H9 (cell line): Measurements from ENCODE around the gene AQP7. TPM values are rescaled to one million over a fixed set of nuclear protein-coding genes. Genes with fewer than 3 reads are reported as not detected.

ENCODE experiments used
- DNase-seq: peaks from one replicate; pipeline ENCODE4 v3.0.0-alpha.2; 2017
- H2AFZ ChIP-seq: one replicate; pipeline ENCODE4 v1.6.1; 2013; ENCODE audit warnings: mild to moderate bottlenecking, low read length, control low read depth, moderate library complexity
- H2AK5ac ChIP-seq: 2 replicates; pipeline ENCODE4 v1.6.1; 2013; ENCODE audit warnings: low read length, control low read depth, mixed read lengths; ENCODE audit not compliant: insufficient read length
- H2BK120ac ChIP-seq: one replicate; pipeline ENCODE4 v1.6.1; 2013; ENCODE audit warnings: low read depth, mild to moderate bottlenecking, low read length, control low read depth, inconsistent platforms; ENCODE audit not compliant: poor library complexity, severe bottlenecking
- H2BK12ac ChIP-seq: 2 replicates; pipeline ENCODE4 v1.6.1; 2013; ENCODE audit warnings: low read length, control low read depth, mixed read lengths, low read depth; ENCODE audit not compliant: insufficient read length
- H2BK15ac ChIP-seq: 2 replicates; pipeline ENCODE4 v1.6.1; 2013; ENCODE audit warnings: low read depth, low read length, control low read depth
- H2BK20ac ChIP-seq: one replicate; pipeline ENCODE4 v1.6.1; 2013; ENCODE audit warnings: low read depth, mild to moderate bottlenecking, low read length, control low read depth, inconsistent platforms; ENCODE audit not compliant: poor library complexity, severe bottlenecking
- H2BK5ac ChIP-seq: 2 replicates; pipeline ENCODE4 v1.6.1; 2013; ENCODE audit warnings: low read length, control low read depth, mixed read lengths; ENCODE audit not compliant: insufficient read length
- H3K14ac ChIP-seq: 2 replicates; pipeline ENCODE4 v1.6.1; 2013; ENCODE audit warnings: low read length, control low read depth; ENCODE audit not compliant: insufficient read depth
- H3K18ac ChIP-seq: 2 replicates; pipeline ENCODE4 v1.6.1; 2013; ENCODE audit warnings: low read depth, mild to moderate bottlenecking, mixed read lengths, low read length, control low read depth; ENCODE audit not compliant: insufficient read length
- H3K23ac ChIP-seq: 2 replicates; pipeline ENCODE4 v1.6.1; 2013; ENCODE audit warnings: low read length, control low read depth, mixed read lengths, low read depth; ENCODE audit not compliant: insufficient read length
- H3K23me2 ChIP-seq: 2 replicates; pipeline ENCODE4 v1.6.1; 2013; ENCODE audit warnings: low read depth, mild to moderate bottlenecking, mixed read lengths, low read length, control low read depth; ENCODE audit not compliant: insufficient read length, poor library complexity, severe bottlenecking
- H3K27ac ChIP-seq: 2 replicates; pipeline ENCODE4 v1.5.1; 2013; ENCODE audit warnings: low read length, control low read depth, mixed read lengths, low read depth; ENCODE audit not compliant: insufficient read length
- H3K27me3 ChIP-seq: 2 replicates; pipeline ENCODE4 v1.6.1; 2013; ENCODE audit warnings: low read length, control low read depth, inconsistent platforms; ENCODE audit not compliant: insufficient read depth
- H3K4ac ChIP-seq: 2 replicates; pipeline ENCODE4 v1.6.1; 2013; ENCODE audit warnings: low read depth, mild to moderate bottlenecking, control low read depth, inconsistent platforms, low read length, moderate library complexity
- H3K4me1 ChIP-seq: 2 replicates; pipeline ENCODE4 v1.6.1; 2013; ENCODE audit warnings: low read length, control low read depth, inconsistent platforms; ENCODE audit not compliant: insufficient read depth
- H3K4me2 ChIP-seq: 2 replicates; pipeline ENCODE4 v1.6.1; 2013; ENCODE audit warnings: low read length, control low read depth, mixed read lengths; ENCODE audit not compliant: insufficient read length, insufficient read depth
- H3K56ac ChIP-seq: 2 replicates; pipeline ENCODE4 v1.6.1; 2013; ENCODE audit warnings: low read depth, mild to moderate bottlenecking, mixed read lengths, low read length, control low read depth; ENCODE audit not compliant: insufficient read length
- H3K79me1 ChIP-seq: 2 replicates; pipeline ENCODE4 v1.6.1; 2013; ENCODE audit warnings: low read depth, mild to moderate bottlenecking, moderate library complexity, low read length, control low read depth, inconsistent platforms; ENCODE audit not compliant: insufficient read depth, poor library complexity, severe bottlenecking
- H3K79me2 ChIP-seq: 2 replicates; pipeline ENCODE4 v1.6.1; 2013; ENCODE audit warnings: low read length, control low read depth, inconsistent platforms; ENCODE audit not compliant: insufficient read depth
- H3K9ac ChIP-seq: 2 replicates; pipeline ENCODE4 v1.6.1; 2013; ENCODE audit warnings: low read length, control low read depth, mixed read lengths; ENCODE audit not compliant: insufficient read length; ENCODE audit errors: extremely low read depth
- H3K9me3 ChIP-seq: one replicate; pipeline ENCODE4 v1.6.1; 2013; ENCODE audit warnings: low read depth, low read length, inconsistent platforms; ENCODE audit not compliant: control insufficient read depth
- H3T11ph ChIP-seq: one replicate; pipeline ENCODE4 v1.6.1; 2013; ENCODE audit warnings: mild to moderate bottlenecking, low read length, control low read depth, inconsistent platforms
- H4K20me1 ChIP-seq: one replicate; pipeline ENCODE4 v1.6.1; 2013; ENCODE audit not compliant: control insufficient read depth, insufficient read length, insufficient read depth
- H4K5ac ChIP-seq: 2 replicates; pipeline ENCODE4 v1.6.1; 2013; ENCODE audit warnings: low read depth, mild to moderate bottlenecking, mixed read lengths, low read length, control low read depth; ENCODE audit not compliant: insufficient read length
- H4K8ac ChIP-seq: replicated peaks from 2 replicates; pipeline ENCODE4 v1.6.1; 2013; ENCODE audit warnings: low read length, control low read depth, mixed read lengths, low read depth; ENCODE audit not compliant: insufficient read length
- H4K91ac ChIP-seq: 2 replicates; pipeline ENCODE4 v1.6.1; 2013; ENCODE audit warnings: low read depth, mild to moderate bottlenecking, moderate library complexity, mixed read lengths, low read length, control low read depth; ENCODE audit not compliant: insufficient read length
- H3K27ac Mint-ChIP-seq, 3 experiments: 2 replicates in 2 of 3; 3 replicates in 1 of 3; pipeline ENCODE4 v1.8.0; 2020 to 2021; ENCODE audit warnings: mixed read lengths in 3 of 3, mild to moderate bottlenecking in 1 of 3, moderate library complexity in 1 of 3
- H3K27me3 Mint-ChIP-seq: 2 replicates; pipeline ENCODE4 v1.8.0; 2021; ENCODE audit warnings: low read depth, mild to moderate bottlenecking, moderate library complexity, mixed read lengths
- H3K36me3 Mint-ChIP-seq, 3 experiments: 2 replicates in 2 of 3; 3 replicates in 1 of 3; pipeline ENCODE4 v1.8.0; 2020 to 2021; ENCODE audit warnings: low read depth in 3 of 3, mixed read lengths in 3 of 3; ENCODE audit not compliant: insufficient read depth in 1 of 3
- H3K4me1 Mint-ChIP-seq, 2 experiments: 2 replicates each; pipeline ENCODE4 v1.8.0; 2020; ENCODE audit warnings: mixed read lengths in 2 of 2
- H3K4me3 Mint-ChIP-seq, 2 experiments: 2 replicates in 1 of 2; 3 replicates in 1 of 2; pipeline ENCODE4 v1.8.0; 2020 to 2021; ENCODE audit warnings: mild to moderate bottlenecking in 2 of 2, mixed read lengths in 2 of 2, moderate library complexity in 1 of 2
- H3K9me3 Mint-ChIP-seq, 2 experiments: 2 replicates in 1 of 2; 3 replicates in 1 of 2; pipeline ENCODE4 v1.8.0; 2020; ENCODE audit warnings: mild to moderate bottlenecking in 2 of 2, mixed read lengths in 2 of 2, moderate library complexity in 1 of 2
- WGBS: extraction: QIAGEN DNeasy Blood & Tissue Kit; methylation state at CpG from one replicate; pipeline ENCODE4 v1.1.7; 2013; ENCODE audit warnings: missing lambda C conversion rate, low lambda C conversion rate, mixed read lengths; ENCODE audit not compliant: insufficient read length; ENCODE audit errors: extremely low coverage; 5-methylcytosine and 5-hydroxymethylcytosine counted together
- total RNA-seq: library from RNA; stranded (reverse); gene quantifications from 2 replicates; pipeline ENCODE4 v1.2.1, GENCODE V29; 2021
- TF ChIP-seq, protein P1 (sequence below): fragments of 200-600 bp; sonication (generic); conservative IDR thresholded peaks from 3 replicates; pipeline ENCODE4 v1.8.0; 2021; ENCODE audit warnings: antibody characterized with exemption, mild to moderate bottlenecking

The AQP7 gene
- total RNA-seq, 1 experiment from 2014 or later = not detected

DNA sequence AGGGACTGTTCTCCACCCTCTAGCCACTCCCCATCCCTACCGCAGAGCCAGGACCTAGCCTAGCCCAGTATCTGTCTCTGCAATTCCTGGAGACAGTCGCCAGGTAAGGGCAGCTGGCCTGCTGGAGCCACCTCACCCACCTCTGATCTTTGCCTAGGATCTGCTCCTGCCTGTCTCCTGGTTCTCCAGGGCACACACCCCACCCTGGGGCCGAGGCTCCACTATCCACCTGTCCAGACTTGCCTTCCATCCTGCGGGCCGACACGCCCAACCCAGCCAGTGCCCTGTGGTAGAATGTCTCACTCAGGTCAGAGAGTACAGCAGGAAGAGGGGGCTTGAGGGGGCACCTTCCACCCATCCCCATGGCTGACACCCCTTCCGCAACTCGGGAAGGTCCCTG, 15.7 kb upstream of the AQP7 start:
- H3K79me1 ChIP-seq = no peaks in the 10 kb centered on the region
- H3K79me2 ChIP-seq = no peaks in the 10 kb centered on the region
- no peaks in the 10 kb centered on the region for H3K23me2 ChIP-seq
- H4K91ac ChIP-seq = no peak overlapping the region
- no peak overlapping the region for H3K4ac ChIP-seq
- no peak overlapping the region for H3K56ac ChIP-seq
- H3K36me3 Mint-ChIP-seq = no peaks in the 10 kb centered on the region
- H4K20me1 ChIP-seq = no peaks in the 10 kb centered on the region
- no peak overlapping the region for H2AFZ ChIP-seq
- no peak overlapping the region for H2BK20ac ChIP-seq
- H3K14ac ChIP-seq = no peak overlapping the region
- H3K27me3 ChIP-seq = no peaks in the 10 kb centered on the region
- no CpG with 5 or more reads among the region's 8 CpGs for WGBS
- H3K27ac Mint-ChIP-seq = no peak overlapping the region
- no peak overlapping the region for H4K8ac ChIP-seq
- H2BK120ac ChIP-seq = no peak overlapping the region
- no peak overlapping the region for H3T11ph ChIP-seq
- H3K27me3 Mint-ChIP-seq = peaks cover 3% of the 10 kb centered on the region
- TF ChIP-seq, protein P1, sequence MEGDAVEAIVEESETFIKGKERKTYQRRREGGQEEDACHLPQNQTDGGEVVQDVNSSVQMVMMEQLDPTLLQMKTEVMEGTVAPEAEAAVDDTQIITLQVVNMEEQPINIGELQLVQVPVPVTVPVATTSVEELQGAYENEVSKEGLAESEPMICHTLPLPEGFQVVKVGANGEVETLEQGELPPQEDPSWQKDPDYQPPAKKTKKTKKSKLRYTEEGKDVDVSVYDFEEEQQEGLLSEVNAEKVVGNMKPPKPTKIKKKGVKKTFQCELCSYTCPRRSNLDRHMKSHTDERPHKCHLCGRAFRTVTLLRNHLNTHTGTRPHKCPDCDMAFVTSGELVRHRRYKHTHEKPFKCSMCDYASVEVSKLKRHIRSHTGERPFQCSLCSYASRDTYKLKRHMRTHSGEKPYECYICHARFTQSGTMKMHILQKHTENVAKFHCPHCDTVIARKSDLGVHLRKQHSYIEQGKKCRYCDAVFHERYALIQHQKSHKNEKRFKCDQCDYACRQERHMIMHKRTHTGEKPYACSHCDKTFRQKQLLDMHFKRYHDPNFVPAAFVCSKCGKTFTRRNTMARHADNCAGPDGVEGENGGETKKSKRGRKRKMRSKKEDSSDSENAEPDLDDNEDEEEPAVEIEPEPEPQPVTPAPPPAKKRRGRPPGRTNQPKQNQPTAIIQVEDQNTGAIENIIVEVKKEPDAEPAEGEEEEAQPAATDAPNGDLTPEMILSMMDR = no peak
- DNase-seq = no peak
- no peak overlapping the region for H2BK12ac ChIP-seq
- no peaks in the 10 kb centered on the region for H3K9me3 ChIP-seq
- peaks cover 7 to 13% of the 10 kb centered on the region in 2 experiments for H3K4me1 Mint-ChIP-seq
- no peak overlapping the region for H2BK15ac ChIP-seq
- no peaks in the 10 kb centered on the region for H3K4me1 ChIP-seq
- H2BK5ac ChIP-seq = no peak overlapping the region
- H3K4me2 ChIP-seq = no peak overlapping the region
- H3K23ac ChIP-seq = no peak overlapping the region
- H2AK5ac ChIP-seq = no peak overlapping the region
- H3K27ac ChIP-seq = no peak overlapping the region
- H3K4me3 Mint-ChIP-seq = no peak overlapping the region
- H3K18ac ChIP-seq = no peak overlapping the region
- H3K9ac ChIP-seq = no peak overlapping the region
- no peak overlapping the region for H4K5ac ChIP-seq
- no peaks in the 10 kb centered on the region for H3K9me3 Mint-ChIP-seq
